Karpas-422 (cell line): ENCODE measurements around the gene TSPAN19. TPM values are rescaled to one million over a fixed set of nuclear protein-coding genes. Genes with fewer than 3 reads are reported as not detected.

Source experiments
- DNase-seq: peaks from one replicate; pipeline ENCODE4 v3.0.0-alpha.2; 2015
- H2AFZ ChIP-seq: fragments of 200-600 bp; sonication (generic); 2 replicates; pipeline ENCODE4 v1.6.1; 2014; ENCODE audit warnings: antibody characterized with exemption, low read length, mixed read lengths
- H3K27ac ChIP-seq: fragments of 200-600 bp; sonication (generic); 2 replicates; pipeline ENCODE4 v1.5.1; 2014; ENCODE audit warnings: mild to moderate bottlenecking, low read length, moderate library complexity
- H3K27me3 ChIP-seq: fragments of 200-600 bp; sonication (generic); 2 replicates; pipeline ENCODE4 v1.6.1; 2014; ENCODE audit warnings: low read length, mixed read lengths
- H3K36me3 ChIP-seq: fragments of 200-600 bp; sonication (generic); 2 replicates; pipeline ENCODE4 v1.6.1; 2014; ENCODE audit warnings: low read length, mixed read lengths; ENCODE audit not compliant: insufficient read depth
- H3K4me1 ChIP-seq: fragments of 200-600 bp; sonication (generic); 2 replicates; pipeline ENCODE4 v1.6.1; 2014; ENCODE audit warnings: mild to moderate bottlenecking, low read length, mixed read lengths
- H3K4me2 ChIP-seq: fragments of 200-600 bp; sonication (generic); 2 replicates; pipeline ENCODE4 v1.6.1; 2014; ENCODE audit warnings: low read length, low read depth, mild to moderate bottlenecking; ENCODE audit not compliant: poor library complexity, severe bottlenecking
- H3K4me3 ChIP-seq: fragments of 200-600 bp; sonication (generic); 2 replicates; pipeline ENCODE4 v1.5.1; 2014; ENCODE audit warnings: mild to moderate bottlenecking, antibody characterized with exemption, low read length, mixed read lengths
- H3K79me2 ChIP-seq: fragments of 200-600 bp; sonication (generic); 2 replicates; pipeline ENCODE4 v1.6.1; 2014; ENCODE audit warnings: mild to moderate bottlenecking, low read length, mixed read lengths
- H3K9ac ChIP-seq: fragments of 200-600 bp; sonication (generic); 2 replicates; pipeline ENCODE4 v1.6.0; 2014; ENCODE audit warnings: low read length
- H3K9me2 ChIP-seq: fragments of 200-600 bp; sonication (generic), shearing (Covaris generic); replicated peaks from 2 replicates; pipeline ENCODE4 v1.6.0; 2014; ENCODE audit warnings: mild to moderate bottlenecking, low read length, moderate library complexity; ENCODE audit not compliant: insufficient read depth
- H3K9me3 ChIP-seq: fragments of 300-700, 200-600 bp; sonication (generic); 2 replicates; pipeline ENCODE4 v1.6.1; 2014; ENCODE audit warnings: low read length, mixed read lengths
- H4K20me1 ChIP-seq: fragments of 200-600 bp; sonication (generic); 2 replicates; pipeline ENCODE4 v1.6.1; 2014; ENCODE audit warnings: mild to moderate bottlenecking, antibody characterized with exemption, low read length, low read depth; ENCODE audit not compliant: insufficient read depth
- total RNA-seq: library from RNA; depleted of rRNA; stranded (reverse); fragments of >200 nt; shearing (Covaris generic); gene quantifications from 2 replicates; pipeline ENCODE4 v1.2.3, GENCODE V29; 2014; ENCODE audit warnings: low replicate concordance; rRNA removed

The TSPAN19 gene
- not detected in 2 replicates for total RNA-seq

DNA sequence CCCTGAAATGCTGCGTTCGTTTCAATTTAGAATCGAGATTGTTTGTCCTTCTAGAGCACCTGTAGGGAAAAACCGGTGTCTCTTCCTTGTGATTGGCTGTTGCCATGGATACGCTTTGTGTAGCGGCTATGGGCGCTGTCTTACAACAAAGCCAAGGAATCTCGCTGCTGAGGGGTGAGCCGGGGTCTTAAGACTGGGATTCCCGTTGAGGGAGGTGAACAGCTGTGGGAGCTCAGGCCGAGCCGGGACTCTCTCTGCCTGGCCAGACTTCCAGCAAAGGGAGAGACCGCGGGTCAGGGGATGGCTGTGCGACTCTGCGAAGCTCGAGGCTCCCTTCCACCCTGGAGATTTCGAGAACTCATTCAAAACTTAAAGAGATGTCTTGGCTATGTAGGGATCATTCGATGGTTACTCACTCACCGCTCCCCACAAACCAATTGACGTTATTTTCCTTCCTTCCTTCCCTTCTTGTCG lies at the start of gene TSPAN19, which contains the start of gene LRRIQ1:
TSPAN19 (minus strand) TSS at position 44 of the 474 bp plus-strand sequence. CDS start 6,331 bp downstream, outside the sequence.
LRRIQ1 (plus strand) TSS at position 118 of the 474 bp plus-strand sequence. CDS start 1,826 bp downstream, outside the sequence.
- Histone ChIP-seq H3K4me3 (no peak within 1 kb of the TSS), H4K20me1 (no peaks in the 10 kb centered on the region), H3K27ac (no peak within 1 kb of the TSS), H3K4me1 (no peaks in the 10 kb centered on the region), H3K36me3 (no peaks in the 10 kb centered on the region), H3K4me2 (no peak within 1 kb of the TSS), H3K79me2 (no peaks in the 10 kb centered on the region), H3K9me2 (no peaks in the 10 kb centered on the region), H3K9me3 (no peaks in the 10 kb centered on the region), H3K9ac (no peak within 1 kb of the TSS), H3K27me3 (no peaks in the 10 kb centered on the region), H2AFZ (no peak within 1 kb of the TSS)
- no peak for DNase-seq

GRCh38 chr12:85085066-85085465 lies 49.0 kb upstream of the TSPAN19 start:
- no peak overlapping the region for H3K27ac ChIP-seq
- H4K20me1 ChIP-seq, result no peaks in the 10 kb centered on the region
- no peak overlapping the region for H2AFZ ChIP-seq

DNA sequence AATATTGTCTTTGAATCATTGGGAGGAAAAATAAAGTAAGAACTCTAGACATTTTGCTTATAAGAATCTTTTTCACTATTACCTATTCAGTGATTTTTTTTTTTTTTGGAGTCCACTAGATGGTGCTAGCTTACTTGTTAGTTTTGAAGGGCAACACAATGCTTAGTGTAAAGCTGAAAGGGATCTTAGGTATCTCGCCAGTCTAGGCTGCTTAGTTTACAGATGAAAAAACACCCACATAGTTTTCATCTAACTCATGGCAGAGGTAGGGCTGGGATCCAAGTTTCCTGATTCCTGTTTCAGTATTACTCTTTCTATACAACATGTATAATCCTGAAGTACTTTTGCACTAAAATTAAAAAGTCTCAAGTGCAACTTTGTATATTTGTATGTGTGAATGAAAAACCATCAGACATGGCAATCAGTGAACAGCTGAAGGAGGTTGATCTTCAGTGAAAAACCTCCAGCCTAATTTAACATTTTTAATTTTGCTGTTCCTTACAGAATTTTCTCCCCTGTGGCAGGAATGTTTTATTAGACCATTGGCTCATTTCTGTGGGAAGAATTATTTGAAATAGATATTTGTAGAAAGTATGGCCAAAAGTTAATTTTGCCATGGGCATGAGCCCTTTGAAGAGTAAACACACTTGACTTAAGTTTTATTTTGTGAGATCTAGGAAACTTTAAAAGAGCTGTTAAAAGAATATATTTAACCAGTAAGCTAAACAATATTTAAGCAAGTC lies 40.8 kb upstream of the TSPAN19 start:
- Histone ChIP-seq H3K4me1 (no peaks in the 10 kb centered on the region), H4K20me1 (no peaks in the 10 kb centered on the region), H3K27ac (no peak overlapping the region), H3K9me3 (no peaks in the 10 kb centered on the region), H2AFZ (no peak overlapping the region), H3K79me2 (no peaks in the 10 kb centered on the region), H3K4me3 (no peak overlapping the region), H3K9ac (no peak overlapping the region), H3K9me2 (no peaks in the 10 kb centered on the region), H3K4me2 (no peak overlapping the region), H3K27me3 (no peaks in the 10 kb centered on the region), H3K36me3 (no peaks in the 10 kb centered on the region)
- peak; percentile 77 for DNase-seq

More at GRCh38 chr12:85085066-85085465, 49.0 kb upstream of the TSPAN19 start:
- DNase-seq, result no peak
- no peaks in the 10 kb centered on the region for H3K9me2 ChIP-seq
- H3K4me2 ChIP-seq, result no peak overlapping the region
- no peaks in the 10 kb centered on the region for H3K36me3 ChIP-seq
- no peak overlapping the region for H3K9ac ChIP-seq
- H3K27me3 ChIP-seq, result no peaks in the 10 kb centered on the region
- H3K4me1 ChIP-seq, result no peaks in the 10 kb centered on the region
- H3K9me3 ChIP-seq, result no peaks in the 10 kb centered on the region
- H3K79me2 ChIP-seq, result no peaks in the 10 kb centered on the region
- no peak overlapping the region for H3K4me3 ChIP-seq

DNA sequence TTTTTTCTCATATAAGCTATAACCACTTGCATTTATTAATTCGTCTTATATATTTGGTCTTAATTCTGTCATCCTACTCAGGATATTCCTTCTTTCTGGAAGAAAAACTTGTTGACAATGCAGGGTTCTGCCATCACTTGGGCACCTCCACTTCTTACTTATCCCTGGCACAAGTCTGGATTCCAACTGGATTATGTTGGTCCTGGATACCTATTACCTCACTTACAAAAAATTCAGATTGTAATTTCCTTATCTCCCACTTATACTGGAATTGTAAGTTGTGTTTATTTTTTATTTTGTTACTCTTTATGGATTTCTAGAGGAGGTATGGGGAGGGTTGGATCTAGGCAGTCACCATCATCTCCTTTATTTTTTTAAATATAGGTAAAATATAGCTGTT lies 36.7 kb upstream of the TSPAN19 start:
- no peak overlapping the region for H3K4me2 ChIP-seq
- H3K4me1 ChIP-seq, result no peaks in the 10 kb centered on the region
- H3K27me3 ChIP-seq, result no peaks in the 10 kb centered on the region
- H2AFZ ChIP-seq, result no peak overlapping the region
- H3K36me3 ChIP-seq, result no peaks in the 10 kb centered on the region
- no peak overlapping the region for H3K9ac ChIP-seq
- H4K20me1 ChIP-seq, result no peaks in the 10 kb centered on the region
- DNase-seq, result no peak
- no peaks in the 10 kb centered on the region for H3K9me2 ChIP-seq
- H3K79me2 ChIP-seq, result no peaks in the 10 kb centered on the region
- H3K27ac ChIP-seq, result no peak overlapping the region
- H3K9me3 ChIP-seq, result no peaks in the 10 kb centered on the region
- no peak overlapping the region for H3K4me3 ChIP-seq

DNA sequence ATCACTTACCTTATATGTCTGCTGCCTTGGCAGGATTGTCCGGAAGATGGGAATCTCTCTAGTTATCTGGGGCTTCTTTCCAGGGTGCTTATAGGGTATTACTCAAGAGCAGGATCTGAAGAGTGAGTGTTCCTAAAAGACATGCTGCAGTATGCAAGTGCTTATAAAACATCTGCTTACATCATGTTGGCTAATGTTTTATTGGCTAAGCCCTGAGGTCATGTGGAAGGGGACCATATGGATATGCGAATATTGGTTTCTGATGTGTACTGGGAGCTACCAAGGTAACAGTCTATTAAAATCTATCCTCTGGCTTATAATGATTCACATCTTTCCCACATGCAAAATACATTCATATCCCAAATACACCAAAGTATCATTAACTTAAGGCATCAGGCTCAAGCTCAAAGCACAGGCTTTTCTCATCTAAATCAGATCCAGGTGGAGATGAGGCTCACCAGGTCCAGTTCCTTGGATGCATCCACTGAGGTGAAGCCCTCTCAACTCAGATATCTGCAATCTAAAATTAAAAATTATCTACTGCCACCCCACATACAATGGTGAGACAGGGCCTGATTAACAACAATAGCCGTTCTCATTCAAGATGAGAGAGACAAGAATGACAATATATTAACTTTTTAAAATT lies 29.9 kb upstream of the TSPAN19 start:
- H3K4me2 ChIP-seq, result no peak overlapping the region
- H3K4me1 ChIP-seq, result peaks cover 7% of the 10 kb centered on the region
- H3K27me3 ChIP-seq, result no peaks in the 10 kb centered on the region
- no peaks in the 10 kb centered on the region for H3K9me3 ChIP-seq
- no peak overlapping the region for H3K27ac ChIP-seq
- no peaks in the 10 kb centered on the region for H3K9me2 ChIP-seq
- no peaks in the 10 kb centered on the region for H3K79me2 ChIP-seq
- DNase-seq, result no peak
- H3K36me3 ChIP-seq, result no peaks in the 10 kb centered on the region
- H3K4me3 ChIP-seq, result no peak overlapping the region
- no peak overlapping the region for H2AFZ ChIP-seq
- no peak overlapping the region for H3K9ac ChIP-seq
- H4K20me1 ChIP-seq, result no peaks in the 10 kb centered on the region

DNA sequence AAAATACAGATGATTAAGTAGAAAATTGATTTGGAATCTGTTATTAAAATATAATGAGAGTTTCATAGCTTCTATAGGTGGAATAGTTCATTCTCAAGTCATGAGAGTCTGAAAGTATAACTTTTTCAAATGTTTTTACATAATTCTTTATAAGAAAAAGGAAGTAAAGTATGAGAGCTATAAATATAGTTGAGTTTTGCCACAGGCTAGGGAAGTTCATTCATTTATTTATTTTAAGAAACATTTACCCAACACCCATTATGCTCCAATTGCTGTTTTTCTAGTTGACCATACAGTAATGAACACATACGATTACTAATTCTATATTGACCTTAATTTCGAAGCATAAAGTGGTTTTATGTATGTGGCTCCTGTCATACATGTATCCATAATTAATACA lies 24.8 kb upstream of the TSPAN19 start:
- H3K4me2 ChIP-seq, result peak overlapping the region; percentile 39
- DNase-seq, result no peak
- no peak overlapping the region for H3K9ac ChIP-seq
- no peaks in the 10 kb centered on the region for H3K9me2 ChIP-seq
- H3K27me3 ChIP-seq, result no peaks in the 10 kb centered on the region
- no peaks in the 10 kb centered on the region for H3K79me2 ChIP-seq
- H3K9me3 ChIP-seq, result no peaks in the 10 kb centered on the region
- H4K20me1 ChIP-seq, result no peaks in the 10 kb centered on the region
- H3K4me3 ChIP-seq, result peak overlapping the region; percentile 5; the same call in 1 of the 2 replicates
- H3K27ac ChIP-seq, result no peak overlapping the region
- peaks cover 38% of the 10 kb centered on the region for H3K4me1 ChIP-seq
- no peak overlapping the region for H2AFZ ChIP-seq
- H3K36me3 ChIP-seq, result no peaks in the 10 kb centered on the region

GRCh38 chr12:85059594-85059993 lies 23.5 kb upstream of the TSPAN19 start:
- peak overlapping the region; percentile 39 for H3K4me2 ChIP-seq
- H3K79me2 ChIP-seq, result no peaks in the 10 kb centered on the region
- H3K9me2 ChIP-seq, result no peaks in the 10 kb centered on the region
- H3K9ac ChIP-seq, result no peak overlapping the region
- no peaks in the 10 kb centered on the region for H3K9me3 ChIP-seq
- no peak for DNase-seq
- peak overlapping the region; percentile 45 for H3K4me3 ChIP-seq
- no peaks in the 10 kb centered on the region for H3K27me3 ChIP-seq
- H2AFZ ChIP-seq, result no peak overlapping the region
- peaks cover 38% of the 10 kb centered on the region for H3K4me1 ChIP-seq
- no peaks in the 10 kb centered on the region for H4K20me1 ChIP-seq
- no peaks in the 10 kb centered on the region for H3K36me3 ChIP-seq
- H3K27ac ChIP-seq, result no peak overlapping the region

- Histone ChIP-seq H3K27ac (no peak overlapping the region), H3K9ac (no peak overlapping the region), H2AFZ (no peak overlapping the region), H4K20me1 (no peaks in the 10 kb centered on the region), H3K36me3 (no peaks in the 10 kb centered on the region), H3K79me2 (no peaks in the 10 kb centered on the region), H3K4me3 (no peak overlapping the region), H3K4me1 (peaks cover 38% of the 10 kb centered on the region), H3K9me3 (no peaks in the 10 kb centered on the region), H3K4me2 (no peak overlapping the region), H3K9me2 (no peaks in the 10 kb centered on the region), H3K27me3 (no peaks in the 10 kb centered on the region)
- DNase-seq, result peak; percentile 45
Measured at GRCh38 chr12:85058339-85058738, 22.3 kb upstream of the TSPAN19 start.
